Measurements from ENCODE around the gene MYO16.
"Not testable (repeated sequence)": the region's sequence is repeated elsewhere in the genome, so short reads cannot be mapped to it uniquely, and the experiment has no call there.

The MYO16 gene

DNA sequence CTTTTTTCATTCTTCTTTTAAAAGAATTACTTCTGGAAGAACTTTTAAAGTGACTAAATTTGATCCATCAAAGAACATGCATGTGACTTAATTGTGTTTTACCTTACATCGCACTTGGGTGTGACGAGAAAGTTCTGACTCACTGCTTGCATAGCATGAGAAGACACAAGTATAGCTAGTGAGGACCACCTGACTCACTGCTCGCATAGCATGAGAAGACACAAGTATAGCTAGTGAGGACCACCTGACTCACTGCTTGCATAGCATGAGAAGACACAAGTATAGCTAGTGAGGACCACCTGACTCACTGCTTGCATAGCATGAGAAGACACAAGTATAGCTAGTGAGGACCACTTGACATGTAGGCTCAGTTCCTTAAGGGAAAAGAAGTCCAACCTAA is 362.0 kb downstream of the MYO16 start:
- DNase-seq: not testable (repeated sequence)

DNA sequence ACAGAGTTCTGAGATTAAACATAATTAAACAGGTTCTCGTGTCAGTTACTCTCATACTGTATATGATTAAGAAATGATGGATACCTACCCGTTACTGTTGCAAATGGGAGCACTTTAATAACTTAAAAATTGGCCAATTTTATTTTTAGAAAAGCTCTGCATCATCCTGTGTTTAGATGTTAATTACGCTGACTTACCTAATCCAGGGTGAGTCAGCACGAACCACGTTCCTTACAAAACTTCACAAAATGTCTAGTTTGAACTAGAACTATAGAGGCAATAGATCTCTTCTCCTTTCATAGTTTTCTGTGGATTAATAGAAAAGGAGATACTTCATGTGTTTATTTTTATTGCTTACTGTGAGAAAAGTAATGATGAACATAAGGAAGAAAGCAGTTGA is 363.9 kb downstream of the MYO16 start:
- DNase-seq: no peak

DNA sequence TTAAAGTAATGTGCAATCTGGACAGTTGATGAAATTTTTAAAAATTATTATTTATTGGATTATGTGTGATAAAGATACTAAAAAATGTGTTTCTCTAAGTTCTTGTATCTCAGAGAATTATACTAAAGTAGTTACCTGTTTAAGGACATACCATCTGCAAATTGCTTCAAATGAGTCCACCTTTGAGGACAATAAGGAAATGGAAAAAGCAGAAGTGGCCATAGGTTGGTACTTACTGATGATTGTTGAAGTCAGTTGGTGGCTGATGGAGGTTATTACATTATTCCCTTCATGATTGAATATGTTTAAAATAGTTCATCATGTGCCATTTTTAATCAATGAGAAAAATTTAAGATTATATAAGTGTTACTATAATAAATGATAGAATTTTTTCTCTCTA is 367.0 kb downstream of the MYO16 start:
- DNase-seq: no peak

DNA sequence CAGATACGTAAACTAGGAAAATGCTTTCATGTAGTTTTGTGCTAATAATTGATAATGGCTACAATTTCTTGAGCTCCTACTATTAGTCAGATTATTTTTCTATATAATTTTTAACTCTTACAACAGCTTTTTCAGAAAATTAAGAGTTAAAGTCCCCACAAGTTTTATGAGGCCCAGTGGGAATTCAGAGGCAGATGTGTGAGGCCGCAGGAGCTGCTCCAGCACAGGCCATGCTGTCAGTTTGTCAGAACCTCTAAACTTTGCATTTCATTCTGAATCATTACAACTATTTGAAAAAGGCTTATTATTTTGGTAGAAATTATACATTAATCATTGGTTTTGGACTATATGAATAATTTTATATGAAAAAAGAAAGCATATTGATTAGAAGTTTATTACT is 370.8 kb downstream of the MYO16 start:
- DNase-seq: no peak

DNA sequence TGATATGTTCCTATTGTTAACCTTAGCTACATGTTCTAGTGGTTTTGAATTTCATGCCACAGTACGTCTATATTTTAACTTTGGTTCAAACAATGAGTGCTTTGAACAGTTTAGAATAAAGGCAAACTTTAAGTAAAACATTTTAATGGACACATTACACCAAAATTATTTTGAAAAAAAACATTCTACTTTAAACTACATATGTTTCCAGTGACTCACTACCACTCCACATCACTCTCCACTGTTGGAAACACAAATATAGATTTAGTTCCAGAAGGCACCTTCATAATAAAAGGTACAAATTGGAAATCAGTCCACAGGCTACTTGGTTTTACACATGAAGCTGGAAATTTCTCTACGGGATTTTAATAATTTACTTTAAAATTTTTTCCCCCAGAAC is 373.5 kb downstream of the MYO16 start:
- no peak for DNase-seq

DNA sequence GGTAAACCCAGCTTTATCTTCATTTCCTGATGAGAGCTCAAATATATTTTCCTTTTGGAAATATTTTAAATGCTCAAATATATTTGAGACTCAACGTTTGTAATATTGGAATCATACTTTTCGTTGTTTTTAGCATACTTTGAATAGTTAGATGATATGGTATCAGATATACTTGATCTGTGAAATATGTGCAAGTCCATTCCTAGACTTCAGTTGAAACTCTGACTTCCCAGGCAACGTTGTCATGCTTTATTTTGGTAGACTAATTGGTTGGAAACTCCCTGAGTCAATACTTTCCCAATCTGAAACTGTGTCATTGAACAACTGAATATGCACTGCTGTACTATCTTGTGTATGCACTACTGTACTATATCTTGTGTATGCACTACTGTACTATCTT is 378.5 kb downstream of the MYO16 start:
- no peak for DNase-seq

DNA sequence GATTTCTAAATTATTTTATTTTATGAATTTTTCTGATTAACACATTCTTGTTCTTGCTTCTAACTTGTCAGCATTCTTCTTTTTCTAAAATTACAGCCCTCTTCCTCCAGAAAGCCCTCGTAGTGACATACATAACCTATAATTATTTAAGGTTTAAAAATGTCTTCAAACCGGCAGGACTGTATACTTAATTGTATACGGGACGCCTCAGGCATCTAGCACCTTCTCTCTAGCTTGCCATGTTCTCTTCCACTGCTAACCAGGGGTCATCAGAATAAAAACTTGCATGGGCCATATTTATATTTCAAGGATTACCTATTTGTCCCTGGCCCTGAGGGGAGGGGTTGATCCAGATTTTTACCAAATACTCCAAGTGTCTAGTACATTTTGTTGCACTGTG is 380.3 kb downstream of the MYO16 start:
- DNase-seq: no peak

DNA sequence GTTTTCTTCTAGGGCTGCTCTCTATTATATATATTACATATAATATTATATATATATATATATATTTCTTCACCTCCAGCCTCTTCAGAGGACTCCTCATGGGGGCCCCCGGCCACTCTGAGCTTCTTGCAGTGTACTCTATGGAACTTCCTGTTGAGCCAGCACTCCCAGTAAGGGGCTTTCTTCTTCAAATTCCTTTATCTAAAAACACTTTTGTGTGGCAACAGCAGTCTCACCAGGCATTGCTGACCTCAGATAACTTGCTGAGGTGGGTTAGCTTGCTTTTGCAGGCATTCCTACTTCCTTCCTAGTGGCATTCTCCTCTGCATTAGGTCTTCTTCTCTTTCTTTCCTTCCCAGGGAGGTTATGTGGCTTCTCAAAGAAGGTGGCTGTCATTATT is 381.5 kb downstream of the MYO16 start:
- DNase-seq: no peak

DNA sequence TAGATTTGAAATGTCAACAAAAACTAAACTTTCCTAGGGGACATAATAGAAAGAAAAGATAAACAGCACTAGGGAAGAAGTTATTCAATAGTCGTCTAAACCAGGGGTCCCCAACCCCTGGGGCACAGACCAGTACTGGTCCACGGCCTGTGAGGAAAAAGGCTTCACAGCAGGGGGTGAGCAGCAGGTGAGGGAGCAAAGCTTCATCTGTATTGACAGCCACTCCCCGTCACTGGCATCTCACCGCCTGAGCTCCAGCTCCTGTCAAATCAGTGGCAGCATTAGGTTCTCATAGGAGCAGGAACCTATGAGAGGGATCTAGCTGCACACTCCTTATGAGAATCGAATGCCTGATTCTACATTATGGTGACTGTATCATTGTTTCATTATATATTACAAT is 382.7 kb downstream of the MYO16 start:
- no peak for DNase-seq

DNA sequence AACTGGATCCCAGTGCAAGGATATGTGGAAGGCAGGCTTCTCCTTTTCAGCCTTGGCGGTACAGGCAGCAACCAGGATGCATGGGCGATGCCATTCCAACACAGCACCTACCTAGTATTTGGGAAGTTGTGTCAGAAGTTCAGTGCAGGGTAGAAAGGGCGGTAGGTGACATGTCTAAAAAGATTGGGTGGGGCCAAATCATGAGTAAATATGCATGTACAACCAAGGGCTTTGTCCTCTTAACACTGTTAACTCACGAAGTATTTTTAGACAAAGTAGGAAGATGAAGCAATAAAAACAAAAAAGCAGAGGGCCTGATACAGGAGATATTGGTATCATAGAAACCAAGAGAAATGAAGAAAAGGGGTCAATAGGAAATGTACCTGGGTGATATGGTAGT is 392.1 kb downstream of the MYO16 start:
- no peak for DNase-seq

DNA sequence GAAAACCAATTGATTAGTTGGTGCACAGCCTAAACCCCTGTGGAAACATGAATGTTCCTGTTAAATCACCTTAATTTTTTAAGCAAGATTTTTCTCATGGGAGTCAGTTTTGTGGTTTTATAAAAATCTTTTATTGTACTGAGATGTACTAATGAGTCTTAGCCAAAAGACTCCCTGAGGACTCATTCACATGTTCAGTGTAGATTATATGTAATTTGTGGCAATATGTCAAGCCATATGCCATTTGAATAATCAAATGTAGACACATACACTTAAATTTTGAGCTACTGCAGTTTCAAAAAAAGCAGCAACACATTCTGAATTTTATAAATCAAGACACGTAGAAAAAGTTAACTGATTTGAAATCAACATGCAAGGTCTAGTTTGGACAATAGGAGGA is 395.2 kb downstream of the MYO16 start:
- DNase-seq: no peak

DNA sequence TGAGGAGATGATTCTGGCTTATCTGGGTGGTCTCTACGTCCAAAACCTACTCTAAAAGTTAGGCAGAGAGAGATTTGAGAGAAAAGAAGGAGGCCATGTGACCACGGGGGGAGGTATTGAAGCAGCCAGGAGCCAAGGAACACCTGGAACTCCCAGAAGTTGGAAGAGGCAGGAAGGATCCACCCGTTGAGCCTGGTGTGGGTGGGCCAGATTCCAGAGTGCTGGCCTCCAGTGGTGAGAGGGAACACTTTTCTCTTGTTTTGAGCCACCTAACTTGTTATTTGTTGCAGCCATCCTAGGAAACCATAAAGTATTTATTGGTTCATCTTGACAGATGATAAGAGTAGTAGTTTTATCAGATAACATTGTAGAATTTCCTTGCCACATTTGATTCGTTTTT is 396.9 kb downstream of the MYO16 start:
- no peak for DNase-seq

DNA sequence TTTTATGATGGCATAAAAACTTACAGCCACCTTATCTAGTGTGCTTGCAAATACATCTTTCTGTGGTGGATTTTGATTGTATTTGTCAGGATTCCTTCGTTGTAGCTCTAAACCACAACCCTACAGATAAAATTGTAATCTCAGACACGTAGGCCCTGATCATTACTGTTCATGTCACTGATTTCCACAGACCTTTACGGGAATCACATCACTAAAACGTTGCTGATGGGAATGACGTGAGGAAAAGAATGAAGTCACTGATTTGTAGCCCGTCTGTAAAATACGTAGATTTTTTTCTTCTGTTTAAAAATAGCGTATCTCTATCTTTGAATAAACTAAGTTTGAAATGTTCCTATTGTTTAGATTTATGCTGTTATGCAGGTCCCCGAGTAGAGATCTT is 399.2 kb downstream of the MYO16 start:
- no peak for DNase-seq

DNA sequence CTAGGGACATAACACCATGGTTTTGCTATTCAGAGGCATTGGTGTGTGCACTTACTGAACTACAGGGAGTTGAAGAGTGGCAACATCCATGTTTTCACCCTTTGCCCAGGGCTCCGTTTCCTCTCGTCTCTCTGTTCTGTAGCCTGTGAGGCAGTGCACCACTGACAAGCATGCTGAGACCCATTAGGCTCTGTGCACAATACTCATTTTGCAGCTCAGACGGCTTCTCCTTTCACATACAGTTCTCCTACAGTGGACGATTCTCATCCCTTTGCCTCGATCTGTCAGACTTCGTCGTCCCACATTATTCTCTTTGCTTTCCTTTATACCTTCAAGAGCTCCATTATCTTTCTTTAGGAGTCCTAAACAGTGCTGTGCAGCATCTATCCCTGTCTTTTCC is 403.7 kb downstream of the MYO16 start:
- no peak for DNase-seq

DNA sequence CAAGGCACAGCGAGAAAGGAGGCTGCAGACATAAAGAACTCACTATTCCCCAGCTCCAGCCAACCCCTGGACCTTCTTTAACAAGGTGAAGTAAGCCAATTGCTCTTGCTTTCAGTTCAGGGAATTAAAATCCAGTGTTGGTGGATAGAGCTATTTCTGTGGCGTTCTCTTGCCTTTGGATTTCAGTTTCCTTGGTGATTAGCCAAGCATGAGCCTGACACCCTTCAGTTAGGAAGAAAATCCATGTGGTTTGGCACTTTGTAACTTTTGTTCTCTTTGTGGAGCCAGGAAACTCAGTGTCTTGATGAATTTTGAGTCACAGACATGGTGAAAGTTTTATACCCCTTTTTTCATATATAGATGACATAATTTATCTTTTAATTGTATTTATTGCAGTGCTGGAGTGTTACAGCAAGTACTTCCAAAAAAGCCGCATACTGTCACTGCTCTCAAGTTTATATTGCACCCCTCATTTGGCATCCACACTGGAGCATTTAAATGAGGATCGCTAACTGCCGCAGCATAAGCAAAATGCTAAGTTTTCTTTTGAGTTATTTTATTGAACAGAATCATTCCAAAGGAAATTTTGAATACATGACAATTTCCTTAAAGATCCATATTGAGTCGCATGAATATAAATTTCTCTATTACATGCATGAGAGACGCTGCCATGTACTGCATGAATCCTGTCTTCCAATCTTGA is 406.8 kb downstream of the MYO16 start:
- DNase-seq: no peak

DNA sequence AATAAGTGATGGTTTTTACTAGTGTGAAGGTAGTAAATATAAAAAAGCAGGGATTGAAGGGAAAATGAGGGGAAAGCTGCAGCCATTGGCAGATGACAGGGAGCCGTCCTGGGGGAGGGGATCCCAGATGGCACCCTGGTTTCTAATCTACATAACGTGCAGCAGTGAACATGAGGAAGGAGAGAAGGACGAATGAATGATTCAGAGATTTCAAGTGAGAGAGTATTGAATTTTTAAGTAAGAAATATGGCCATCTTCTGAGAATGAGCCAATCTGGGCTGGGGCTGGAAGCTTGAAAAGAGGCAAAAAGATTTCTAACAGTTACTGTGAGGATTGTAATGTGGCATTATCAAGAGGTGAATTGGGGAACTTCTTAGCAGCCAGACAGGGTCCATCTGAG is 414.2 kb downstream of the MYO16 start:
- no peak for DNase-seq

DNA sequence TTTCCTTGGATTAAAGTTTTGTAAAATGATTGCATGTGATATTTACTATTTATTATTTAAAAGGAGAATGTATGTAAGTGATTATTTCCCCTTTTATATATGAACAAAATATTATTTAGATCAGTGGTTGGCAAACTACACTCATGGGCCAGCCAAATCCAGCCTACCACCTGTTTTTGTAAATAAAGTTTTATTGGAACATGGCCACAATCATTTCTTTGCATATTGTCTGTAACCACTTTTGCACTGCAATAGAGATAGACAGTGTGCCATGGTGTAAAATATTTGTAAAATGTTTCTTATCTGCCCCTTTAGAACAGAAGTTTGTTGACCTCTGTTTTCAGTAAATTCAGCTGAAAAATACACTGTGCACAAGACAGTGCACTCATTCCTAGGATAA is 426.4 kb downstream of the MYO16 start:
- no peak for DNase-seq

DNA sequence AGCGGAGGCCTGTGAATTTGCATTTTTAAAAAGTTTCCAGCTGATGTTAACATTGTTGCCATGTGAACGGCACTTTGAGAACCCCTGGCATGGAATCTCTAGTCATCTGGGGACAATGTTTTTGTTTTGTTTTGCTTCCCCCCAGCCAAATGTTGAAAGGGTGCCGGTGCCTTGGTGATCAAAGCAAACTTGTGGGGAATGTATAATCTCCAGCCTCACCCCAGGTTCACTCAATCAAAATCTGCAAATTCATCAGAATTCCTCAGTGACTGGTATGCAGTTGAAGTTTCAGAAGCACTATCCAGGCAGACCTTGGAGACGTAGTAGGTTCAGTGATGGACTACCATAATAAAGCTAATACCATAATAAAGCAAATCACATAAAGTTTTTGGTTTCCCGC is 428.7 kb downstream of the MYO16 start:
- no peak for DNase-seq

DNA sequence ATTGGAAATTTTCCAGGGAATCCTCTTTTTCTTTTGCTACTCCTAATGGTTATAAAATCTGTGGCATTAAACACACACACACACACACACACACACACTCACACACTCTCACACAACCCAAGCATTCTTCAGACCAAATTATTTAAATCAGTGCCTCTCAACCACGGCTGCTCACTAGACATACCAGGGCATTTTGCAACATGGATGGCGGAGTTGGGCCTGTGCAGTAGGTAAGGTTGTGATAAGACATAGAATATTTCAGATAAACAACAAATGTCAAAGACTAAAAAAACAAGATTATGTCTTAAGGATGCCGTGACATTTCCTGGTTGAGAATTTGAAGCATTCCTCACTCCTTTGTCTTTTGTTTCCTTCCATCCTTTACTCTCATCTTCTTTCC is 443.1 kb downstream of the MYO16 start:
- no peak for DNase-seq

DNA sequence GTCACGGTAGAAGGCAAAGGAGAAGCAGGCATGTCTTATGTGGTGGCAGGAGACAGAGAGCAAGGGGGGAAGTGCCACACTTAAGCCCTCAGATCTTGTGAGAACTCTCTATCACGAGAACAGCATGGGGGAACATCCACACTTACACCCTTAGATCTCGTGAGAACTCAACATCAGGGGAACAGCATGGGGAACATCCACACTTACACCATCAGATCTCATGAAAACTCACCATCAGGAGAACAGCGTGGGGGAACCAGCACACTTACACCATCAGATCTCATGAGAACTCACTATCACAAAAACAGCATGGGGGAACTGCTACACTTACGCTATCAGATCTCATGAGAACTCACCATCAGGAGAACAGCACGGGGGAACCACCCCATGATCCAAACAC is 445.0 kb downstream of the MYO16 start:
- DNase-seq: no peak

DNA sequence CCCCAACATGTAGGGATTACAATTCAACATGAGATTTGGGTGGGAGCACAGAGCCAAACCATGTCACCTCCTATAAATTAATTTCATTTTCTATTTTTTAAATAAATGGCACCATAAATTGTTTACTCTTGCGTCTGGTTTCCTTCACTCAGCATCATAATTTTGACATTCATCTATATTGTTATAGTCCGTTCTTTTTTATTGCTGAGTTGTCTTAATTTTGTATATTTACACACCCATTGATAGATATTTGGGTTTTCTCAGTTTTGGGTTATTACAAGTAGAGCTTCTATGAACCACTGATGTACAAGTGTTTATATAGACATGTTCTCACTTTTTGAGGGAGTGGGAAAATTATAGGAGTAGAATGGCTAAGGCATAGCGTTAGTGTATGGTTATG is 445.4 kb downstream of the MYO16 start:
- DNase-seq: no peak

DNA sequence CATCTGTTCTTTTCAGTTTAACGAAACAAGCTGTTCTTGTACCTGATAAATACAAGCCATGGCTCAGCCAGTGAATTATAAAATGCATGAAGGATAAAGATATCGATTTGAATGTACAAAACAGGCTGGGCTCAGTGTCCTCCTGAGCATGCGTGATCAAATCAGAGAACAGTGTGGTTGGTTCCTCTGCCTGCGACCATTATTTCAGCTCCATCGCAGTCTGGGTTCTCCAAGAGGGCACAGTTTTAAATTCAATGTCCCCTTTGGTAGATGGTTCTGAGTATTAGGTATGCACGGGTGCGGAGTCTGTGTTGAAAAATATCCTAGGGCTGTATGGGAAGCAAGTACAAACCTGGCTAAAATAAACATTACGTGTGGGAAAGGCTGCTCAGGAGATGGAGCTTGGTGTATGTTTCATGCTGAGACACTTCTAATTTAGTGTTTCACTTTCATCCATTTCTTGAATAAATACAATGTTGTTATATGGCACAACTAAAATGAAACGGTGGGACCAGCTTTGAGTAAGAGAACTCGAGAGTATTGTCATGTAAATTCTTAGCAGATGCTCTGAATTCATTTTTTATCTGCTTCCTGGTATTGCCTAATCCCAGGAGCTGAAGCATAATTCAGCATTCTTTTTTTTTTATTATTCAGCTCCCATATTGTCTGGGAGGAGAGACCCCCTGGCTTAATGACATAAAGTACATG is 458.7 kb downstream of the MYO16 start:
- no peak for DNase-seq

DNA sequence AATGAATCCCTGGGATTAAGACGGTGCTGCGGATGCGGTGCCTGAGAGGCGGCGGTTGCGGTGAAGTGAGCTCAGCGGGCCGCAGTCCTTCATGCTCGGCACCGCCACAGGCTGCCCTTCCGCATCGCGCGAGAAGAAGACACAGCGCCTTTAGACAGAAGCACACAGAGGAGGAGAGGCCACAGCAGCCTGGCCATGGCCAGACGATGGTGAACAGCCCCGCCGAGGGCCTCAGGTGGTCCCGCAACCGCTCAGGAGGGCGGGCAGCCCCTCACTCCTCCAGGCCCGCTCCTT is 459.2 kb downstream of the MYO16 start:
- DNase-seq: no peak

DNA sequence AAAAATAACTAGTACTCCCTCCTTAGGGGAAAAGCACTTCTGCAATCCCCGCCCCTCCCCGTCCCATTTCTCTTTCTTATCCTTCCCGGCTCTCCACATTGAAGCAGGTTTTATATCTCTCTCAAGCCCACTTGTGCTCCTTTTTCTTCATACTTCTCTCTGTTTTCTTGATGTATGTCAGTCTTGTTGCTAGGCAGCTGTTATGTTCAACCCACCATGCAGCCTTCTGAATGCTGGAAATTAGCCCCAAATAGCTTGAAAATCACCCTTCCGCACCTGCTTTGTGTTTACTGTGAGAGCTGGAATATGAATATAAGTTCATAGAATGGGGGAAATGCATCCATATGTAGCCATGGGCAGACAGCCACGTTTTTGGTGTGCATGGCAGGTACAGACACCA is 461.4 kb downstream of the MYO16 start:
- DNase-seq: no peak

DNA sequence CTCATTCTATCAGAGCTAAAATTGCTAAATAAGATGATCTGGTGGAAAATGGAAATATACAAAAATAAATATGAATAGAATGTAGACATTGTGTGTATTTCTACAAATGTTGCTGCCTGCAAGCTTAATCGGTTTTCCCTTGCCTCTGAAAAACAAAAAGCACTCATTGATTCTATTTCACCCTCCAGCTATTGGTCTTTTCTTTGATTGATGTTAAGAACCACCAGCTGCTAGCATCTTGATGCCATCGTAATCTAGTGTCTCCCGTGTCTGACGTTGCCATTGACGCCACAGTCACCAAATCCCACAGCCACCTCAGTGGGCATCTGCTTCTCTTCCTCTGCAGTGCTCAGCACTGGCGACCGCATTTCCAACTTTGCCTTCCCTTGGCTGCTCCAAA is 461.8 kb downstream of the MYO16 start:
- no peak for DNase-seq
